Measurements from ENCODE around the gene CPLANE2.
"Not testable (repeated sequence)": the region's sequence is repeated elsewhere in the genome, so short reads cannot be mapped to it uniquely, and the experiment has no call there.

CPLANE2 gene

DNA sequence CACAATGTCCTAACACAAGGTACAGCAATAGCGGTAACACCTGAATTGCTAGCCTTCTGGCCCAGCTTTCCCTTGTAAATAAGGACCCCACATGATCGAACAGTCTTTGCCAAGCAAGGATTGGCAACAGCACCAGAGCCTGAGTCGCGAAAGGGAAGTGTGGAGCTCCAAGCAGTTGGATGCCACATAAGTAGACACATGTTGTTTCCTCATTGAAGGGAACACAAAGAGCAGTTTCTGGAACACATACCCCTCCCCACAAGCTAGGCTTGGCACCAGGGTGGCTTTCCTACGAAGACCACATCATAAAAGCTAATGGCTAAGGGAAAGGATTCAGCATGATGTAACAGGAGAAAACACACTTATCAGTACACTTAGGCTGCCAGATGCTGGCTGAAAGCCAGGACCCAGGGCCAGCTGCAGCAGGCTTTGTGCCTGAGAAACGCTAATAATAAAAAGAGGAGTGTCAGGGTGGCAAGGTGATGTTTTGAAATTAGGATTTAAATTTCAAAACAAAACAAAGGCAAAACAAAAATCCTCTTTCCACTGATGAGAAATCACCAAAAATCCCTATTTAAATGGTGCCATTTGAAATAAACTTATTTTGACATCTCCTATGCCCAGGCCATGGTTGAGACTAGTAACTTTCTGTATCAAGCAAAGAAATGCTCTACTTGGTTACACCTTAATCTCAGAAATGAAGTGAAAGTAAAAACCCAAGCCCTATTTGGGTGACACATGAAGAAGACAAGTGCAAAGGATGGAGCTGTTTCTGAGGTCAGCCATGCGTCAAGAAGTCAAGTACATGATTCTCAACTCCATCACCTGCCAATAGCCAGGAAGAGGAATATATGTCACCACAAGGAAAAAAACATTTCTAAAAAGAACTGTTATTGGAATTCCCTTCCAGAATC lies 11.9 kb upstream of the CPLANE2 start:
- DNase-seq = peak; percentile 100

DNA sequence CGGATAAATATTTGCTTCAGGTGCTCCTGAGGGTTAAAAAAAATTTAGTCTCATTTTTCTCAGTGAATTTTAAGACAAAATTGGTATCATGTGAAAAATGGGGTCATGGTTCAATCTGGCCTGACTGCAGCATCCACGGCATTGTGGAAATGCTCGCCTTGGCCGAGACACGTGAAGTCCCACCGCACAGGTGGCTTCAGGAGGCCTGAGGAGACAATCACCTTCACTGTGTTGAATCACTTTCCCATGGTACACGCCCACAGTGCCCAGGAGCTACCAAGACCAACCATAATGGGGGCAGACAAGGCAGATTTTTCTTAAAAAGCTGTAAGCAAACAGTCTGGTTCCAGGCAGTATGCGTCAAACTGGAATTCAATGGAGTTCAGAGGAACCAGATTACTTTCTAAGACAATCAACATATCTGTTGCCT lies 11.0 kb upstream of the CPLANE2 start:
- no peak for DNase-seq

DNA sequence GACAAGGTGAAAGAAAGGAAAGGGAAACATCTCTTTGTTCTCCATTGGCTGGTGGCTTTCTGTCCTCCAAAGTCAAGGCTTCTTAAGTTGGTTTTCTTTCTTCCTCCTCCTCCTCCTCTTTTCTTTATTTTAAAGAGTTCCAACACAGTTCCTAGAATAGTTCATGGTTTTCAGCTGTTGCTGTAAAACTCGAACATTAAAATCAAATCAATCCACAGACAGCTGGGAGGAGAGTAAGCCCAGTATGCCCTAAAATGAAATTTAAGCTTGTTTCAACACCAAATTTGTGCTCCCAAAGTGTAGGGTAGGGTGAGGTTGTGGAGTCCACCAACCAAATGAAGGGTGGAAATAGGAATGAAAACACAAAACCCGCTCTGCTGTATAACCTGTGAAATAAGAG lies 10.5 kb upstream of the CPLANE2 start:
- no peak for DNase-seq

DNA sequence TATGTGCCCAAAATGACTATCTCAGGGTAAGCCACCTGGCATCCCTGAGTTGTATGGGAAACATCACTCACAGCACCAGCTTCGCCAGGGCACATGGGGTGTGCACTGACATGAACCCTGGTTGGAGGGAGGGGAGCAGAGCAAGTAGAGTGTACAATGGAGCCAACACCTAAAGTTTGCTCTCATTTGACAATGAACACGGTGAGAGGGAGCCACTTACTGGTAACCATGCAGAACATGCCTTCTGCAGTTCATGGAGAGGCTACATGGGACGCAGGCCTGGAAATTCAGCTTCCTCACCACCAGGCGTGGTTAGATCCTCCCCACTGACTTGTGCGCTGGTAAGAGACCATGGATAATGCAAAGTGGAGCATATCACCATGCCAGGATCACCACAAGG lies 10.0 kb upstream of the CPLANE2 start:
- no peak for DNase-seq

DNA sequence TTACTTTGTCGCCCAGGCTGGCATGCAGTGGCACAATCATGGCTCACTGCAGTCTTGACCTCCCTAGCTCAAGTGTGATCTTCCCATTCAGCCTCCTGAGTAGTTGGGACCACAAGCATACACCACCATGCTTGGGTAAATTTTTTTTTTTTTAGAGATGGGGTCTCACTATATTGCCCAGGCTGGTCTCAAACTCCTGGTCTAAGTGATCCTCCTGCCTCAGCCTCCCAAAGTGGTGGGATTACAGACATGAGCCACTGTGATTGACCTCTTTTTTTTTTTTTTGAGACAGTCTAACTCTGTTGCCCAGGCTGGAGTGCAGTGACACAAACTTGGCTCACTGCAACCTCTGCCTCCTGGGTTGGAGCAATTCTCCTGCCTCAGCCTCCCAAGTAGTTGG lies 9.3 kb upstream of the CPLANE2 start:
- DNase-seq = not testable (repeated sequence)

DNA sequence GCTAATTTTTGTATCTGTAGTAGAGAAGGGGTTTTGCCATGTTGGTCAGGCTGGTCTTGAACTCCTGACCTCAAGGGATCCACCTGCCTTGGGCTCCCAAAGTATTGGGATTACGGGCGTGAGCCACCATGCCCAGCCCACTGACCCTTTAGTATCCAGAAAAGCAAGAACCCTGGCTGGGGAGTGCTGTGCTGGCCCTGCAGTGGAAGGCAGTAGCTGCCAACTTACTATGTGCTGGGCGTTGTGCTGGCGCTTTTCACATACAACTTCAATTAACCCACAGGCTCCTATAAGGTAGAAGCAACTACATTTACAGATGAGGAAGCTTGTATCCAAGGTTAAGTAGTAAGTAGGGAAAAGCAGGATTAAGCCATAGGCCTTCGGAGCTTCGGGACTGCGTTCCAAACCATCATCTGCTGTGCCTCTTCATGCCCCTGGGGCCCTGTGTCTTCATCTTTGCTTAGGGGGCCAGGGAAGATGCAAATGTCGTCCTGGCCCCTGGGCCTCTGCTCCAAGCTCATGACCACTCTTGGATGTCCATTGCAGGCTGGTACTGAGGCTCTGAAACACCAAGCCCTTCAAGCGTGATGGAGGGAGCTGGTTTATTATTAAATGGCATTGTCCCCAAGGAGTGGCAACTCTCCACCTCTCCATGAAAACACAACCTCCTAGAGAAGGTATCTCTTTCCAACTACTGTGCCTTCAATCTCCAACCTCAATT lies 8.7 kb upstream of the CPLANE2 start:
- DNase-seq = no peak

DNA sequence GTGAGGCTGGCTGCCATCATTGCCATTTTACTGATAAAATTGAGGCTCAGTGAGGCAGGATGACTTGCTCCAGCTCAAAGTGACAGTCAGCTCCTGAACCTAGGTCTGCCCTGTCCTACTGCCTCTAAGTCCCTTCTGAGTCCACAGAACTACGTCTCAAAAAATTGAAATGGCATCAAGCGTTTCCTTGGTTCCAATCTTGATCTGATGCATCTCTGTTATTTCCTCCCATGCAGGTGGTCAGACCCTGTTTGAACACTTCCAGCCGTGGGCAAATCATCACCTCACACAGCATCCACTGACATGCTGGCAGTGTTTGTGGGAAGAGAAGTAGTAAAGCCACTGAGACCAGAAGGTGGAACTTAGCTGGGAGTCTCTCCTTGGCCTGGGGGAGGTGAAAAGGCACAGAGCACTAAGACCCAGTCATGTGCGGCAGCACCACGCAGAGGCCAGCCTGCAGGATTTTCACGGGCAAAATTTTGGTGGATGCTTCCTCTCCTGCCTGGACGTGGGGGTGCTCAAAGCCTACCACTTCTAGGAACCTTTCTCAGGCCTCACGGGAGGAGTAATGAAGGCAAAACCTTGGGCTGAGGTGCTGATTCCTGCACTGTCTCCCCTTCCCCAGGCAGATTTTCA lies 7.8 kb upstream of the CPLANE2 start:
- DNase-seq = no peak

DNA sequence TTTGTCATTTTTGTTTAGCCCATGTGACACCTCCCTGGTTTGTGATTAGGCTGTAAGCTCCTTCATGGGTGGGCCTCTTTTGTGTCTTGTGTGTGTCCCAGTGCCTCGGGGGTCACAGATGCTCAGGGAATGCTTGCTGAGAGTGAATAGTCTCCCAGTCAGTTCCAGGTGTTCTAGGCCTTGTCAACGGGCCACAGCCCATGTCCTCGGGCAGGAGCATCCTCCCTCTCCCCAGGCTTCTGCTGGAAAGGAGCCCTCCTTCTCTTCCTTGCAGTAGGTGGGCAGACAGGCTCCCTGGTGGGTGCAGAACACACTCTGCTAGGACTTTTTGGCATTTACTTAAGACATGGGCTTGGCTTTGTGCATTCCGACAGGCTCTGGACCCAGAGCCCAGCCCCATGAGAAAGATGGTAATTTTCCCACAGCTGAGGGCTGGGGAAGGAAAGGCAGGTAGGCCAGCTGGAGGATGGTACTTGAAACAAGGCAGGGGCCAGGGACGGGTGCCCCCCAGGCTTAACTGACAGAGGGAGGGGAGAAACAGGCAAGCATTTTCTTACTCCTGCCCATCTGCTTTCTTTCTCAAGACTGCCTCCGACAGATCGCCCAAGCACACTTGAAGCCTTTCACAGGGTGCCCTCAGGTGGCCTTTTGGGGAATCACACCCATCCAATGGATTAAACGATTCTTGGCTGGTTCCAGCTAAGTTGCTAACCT lies 7.1 kb upstream of the CPLANE2 start:
- peak; percentile 76 for DNase-seq

DNA sequence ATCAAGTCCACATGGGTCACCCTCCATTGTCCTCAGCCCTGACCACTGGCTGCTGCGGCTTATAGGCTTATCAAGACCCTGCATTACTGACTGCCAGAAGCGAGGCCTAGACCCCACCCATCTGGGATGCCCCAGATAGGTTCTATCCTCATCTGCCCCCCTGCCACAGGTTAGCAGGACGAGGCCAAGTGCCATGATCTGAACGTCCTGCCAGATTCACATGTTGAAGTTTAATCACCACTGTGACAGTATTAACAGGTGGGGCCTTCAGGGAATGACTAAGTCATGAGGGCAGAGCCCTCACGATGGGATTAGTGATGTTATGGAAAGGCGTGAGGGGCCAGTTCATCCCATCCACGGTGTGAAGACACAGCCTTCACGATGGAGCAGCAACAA lies 6.2 kb upstream of the CPLANE2 start:
- no peak for DNase-seq

DNA sequence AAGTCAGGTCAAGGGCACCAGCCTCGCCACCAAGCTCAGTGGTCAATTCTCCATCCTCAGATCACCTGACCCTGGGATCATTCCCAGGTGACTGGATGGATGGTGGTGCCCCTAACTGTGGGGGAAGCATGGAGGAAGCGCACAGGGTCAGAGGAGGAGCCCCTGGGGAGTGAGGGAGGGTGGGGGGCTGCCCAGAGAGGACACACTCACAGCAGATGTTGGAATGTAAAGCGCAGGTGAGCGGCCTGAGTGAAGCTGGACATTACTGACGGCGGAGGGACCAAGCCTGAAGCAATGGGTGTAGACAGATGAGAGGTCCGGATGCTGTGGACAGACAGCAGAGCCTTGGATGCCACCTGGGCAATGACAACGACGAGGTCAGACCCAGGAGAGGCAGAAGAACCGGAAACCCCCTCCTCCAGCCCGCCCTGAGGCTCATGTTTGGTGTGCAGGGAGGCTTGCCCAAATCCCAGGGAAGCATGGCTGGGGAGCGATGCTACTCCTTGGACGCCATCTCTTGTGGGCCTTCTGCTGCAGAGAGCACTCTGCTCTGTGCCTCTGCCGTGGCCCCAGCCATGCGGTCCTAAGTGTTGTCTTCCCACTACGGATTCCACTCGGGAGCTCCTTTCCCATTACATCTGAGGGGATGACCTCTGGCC lies 5.7 kb upstream of the CPLANE2 start:
- DNase-seq = no peak

DNA sequence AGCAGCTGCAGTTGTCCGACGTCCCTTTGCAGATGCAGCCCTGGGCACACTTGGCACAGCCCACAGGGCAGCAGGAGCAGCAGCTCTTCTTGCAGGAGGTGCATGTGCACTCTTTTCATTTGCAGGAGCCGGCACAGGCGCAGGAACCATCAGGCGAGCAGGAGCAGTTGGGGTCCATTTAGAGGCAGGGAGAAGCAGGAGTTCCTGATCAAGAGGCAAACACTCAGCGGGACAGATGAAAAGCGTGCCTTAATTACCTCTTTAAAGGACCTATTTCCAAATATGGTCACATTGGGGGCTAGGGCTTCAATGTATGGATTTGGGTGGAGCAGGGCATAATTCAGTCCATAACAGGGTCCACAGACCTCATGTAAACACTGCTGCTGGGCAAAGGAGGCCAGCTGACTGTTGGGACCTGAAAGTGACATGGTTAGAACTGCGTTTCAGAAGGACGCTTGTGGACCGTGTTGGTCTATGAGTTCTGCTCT lies 4.3 kb upstream of the CPLANE2 start:
- no peak for DNase-seq

DNA sequence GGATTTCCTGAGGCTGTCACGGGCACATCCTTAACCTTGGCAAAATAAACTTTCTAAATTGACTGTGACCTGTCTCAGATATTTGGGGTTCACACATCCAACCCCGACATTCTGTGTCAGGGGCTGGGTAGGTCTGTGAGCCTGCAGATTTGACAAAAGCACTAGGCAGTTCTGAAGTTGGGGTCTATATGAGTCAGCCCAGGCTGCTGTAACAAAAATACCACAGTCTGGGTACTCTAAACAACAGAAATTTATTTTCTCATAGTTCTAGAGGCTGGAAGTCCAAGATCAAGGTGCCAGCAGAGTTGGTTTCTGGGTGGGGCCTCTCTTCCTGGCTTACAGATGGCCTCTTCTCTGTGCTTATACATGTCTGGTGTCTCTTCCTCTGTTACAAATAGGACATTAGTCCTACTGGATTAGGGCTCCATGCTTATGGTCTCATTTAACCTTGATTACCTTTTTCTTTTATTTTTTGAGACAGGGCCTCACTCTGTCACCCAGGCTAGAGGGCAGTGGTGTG lies 3.0 kb upstream of the CPLANE2 start:
- no peak for DNase-seq

DNA sequence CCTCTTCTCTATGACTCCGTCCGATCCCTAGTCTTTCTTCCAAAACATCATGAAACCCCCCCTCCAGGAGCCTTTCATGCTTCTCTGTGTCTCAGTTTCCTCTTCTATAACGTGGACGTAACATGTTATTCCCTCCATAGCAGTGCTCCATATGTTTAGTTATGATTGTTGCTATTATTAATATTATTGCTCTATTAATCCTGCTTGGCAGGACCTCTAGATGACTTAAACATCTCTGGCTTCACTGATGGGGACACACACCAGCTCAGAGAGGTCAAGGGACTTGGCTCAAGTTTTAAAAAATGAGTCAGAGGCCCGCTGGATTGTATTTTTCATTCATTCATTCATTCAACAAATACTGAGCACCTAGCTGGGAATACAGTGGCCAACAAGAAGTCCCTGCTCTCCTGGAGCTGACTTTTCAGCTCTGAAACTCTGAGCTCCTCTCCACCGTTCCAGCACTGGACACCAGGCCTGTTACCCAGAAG lies 404 bp upstream of the CPLANE2 start:
- DNase-seq = no peak

DNA sequence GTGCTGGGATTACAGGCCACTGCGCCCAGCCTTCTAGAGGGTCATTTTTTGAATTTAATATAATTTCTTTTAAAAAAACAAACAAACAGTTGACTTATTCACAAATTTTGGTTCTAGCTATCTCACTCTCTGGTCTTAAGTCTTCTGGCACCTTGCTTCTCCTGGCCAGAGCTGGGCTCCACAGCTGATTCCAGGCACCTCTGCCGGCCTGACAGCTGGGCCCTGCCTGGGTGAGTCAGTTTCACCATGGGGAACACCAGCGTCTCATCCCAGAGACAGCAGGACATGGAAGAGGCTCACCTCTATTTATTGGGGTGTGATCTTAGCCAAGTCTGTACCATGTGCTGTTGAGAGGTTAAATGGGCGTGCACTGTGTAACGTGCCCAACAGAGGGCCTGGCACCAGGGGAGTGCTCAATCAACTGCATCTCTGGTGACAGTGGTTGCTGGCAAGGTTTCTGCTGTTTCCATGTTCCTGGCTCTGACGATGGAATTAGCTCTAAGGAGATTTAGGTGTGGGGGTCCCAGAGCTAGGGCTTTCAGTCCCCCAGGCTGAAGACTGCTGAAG lies 956 bp downstream of the CPLANE2 start:
- peak; percentile 78 for DNase-seq

DNA sequence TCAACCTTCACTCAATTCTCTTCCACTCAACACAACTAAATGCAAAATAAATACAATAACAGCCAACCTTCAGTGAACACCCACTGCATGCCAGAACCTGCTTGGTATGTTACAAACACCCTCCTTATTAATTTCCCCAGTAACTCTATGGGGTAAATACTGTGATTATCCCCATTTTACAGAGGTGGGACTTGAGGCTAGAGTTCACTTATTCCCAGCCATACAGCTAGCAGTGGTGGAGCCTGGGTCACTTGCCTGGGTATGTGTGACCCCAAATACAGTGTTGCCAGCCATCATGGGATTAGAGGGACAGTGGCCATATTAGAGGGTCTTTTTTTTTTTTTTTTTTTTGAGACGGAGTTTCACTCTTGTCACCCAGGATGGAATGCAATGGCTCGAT lies 1.6 kb downstream of the CPLANE2 start:
- DNase-seq = no peak

DNA sequence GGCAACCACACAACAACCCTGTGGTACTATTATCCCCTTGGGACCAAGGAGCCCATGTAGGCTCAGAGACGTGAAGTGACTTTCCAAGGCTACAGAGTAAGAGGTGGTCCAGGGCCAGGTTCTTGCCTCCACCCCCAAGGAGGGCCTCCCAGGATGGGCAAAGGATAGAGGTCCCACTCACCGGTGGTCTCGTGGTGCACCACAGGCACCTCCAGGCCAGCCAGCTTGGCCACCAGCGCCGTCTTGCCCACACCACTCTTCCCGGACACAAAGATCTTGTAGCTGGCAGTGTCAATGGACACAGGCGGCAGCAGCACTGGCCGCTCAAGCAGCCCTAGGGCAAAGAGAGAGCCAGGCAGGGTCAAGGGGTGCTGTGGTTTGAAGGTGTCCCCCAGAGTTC lies 3.6 kb downstream of the CPLANE2 start:
- DNase-seq = no peak

DNA sequence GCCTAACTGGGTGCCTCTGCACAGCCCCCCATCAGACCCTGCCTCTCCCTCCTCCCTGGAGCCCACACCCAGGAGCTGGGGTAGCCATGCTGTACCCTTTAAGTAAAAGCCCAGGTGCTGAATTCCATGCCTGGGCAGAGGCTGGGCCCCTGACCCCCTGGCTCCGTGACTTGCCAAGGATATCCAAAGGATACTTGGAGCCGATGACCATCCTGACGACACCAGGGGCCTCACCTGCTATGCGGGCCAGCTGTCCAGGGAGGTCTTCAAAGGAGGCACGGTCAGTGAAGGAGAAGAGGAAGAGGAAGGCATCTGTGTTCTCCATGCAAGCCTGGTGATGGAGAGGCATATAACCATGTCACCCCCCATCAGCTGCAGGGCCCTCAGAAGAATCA lies 4.7 kb downstream of the CPLANE2 start:
- DNase-seq = no peak

DNA sequence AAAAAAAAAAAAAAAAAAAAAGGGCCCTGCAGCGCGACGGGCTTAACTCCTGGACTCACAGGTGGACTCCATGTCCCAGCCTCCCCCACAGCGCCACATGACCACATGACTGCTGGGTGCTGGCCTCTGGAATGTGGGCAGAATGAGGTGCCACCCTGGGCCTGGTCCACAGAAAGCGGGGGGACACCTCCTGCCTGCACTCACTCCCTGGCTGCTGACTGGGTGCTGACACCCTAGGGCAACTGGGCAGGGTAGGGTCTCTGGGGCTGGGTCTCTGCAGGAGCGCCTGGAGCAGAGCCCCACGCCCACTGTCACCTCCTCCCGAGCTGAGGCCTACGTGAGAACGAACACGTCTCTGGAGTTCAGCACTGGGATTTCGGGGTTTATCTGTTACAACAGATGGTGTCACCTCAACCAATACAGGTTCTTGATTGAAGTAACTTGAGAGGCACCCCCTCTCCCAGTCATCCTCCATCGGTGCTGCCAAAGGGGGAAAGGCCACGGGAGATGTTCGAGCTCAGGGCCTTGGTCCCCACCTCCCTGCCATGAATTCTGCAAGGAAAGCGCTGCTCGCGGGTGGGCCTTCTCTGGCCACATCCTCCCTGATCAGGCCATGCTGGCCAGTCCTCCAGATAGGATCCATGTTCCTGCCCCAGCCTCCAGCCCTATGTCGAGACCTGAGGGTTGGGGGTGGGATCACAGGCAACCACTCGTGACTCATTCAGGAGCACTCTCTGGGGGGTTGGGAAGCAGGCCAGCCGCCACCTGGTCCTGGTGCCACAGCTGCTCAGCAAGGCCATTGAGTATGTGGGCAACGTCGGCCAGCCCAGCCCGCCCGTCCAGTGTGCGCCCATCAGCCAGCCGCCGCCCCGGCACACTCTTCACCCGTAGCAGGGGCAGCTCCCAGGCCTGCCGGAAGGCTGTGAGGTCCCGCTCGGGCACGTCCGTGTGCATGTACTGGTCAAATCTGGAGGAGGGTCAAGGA lies 5.4 kb downstream of the CPLANE2 start:
- no peak for DNase-seq

DNA sequence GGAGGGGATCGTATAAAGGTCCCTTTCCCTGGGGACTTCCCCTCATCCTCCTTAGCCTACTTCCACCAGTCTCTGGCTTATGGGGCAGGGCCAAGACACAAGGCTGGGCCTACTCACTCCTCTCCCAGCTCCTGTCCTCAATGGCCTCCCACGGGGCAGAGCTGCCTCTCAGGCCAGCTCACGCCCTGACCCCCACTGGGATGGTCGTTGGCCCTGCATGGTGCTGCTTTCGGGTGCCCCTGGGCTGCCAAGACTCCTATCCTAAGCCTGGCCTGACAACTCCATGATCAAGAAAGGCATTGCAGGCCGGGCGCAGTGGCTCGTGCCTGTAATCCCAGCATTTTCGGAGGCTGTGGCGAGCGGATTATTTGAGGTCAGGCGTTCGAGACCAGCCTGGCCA lies 6.2 kb downstream of the CPLANE2 start:
- no peak for DNase-seq

DNA sequence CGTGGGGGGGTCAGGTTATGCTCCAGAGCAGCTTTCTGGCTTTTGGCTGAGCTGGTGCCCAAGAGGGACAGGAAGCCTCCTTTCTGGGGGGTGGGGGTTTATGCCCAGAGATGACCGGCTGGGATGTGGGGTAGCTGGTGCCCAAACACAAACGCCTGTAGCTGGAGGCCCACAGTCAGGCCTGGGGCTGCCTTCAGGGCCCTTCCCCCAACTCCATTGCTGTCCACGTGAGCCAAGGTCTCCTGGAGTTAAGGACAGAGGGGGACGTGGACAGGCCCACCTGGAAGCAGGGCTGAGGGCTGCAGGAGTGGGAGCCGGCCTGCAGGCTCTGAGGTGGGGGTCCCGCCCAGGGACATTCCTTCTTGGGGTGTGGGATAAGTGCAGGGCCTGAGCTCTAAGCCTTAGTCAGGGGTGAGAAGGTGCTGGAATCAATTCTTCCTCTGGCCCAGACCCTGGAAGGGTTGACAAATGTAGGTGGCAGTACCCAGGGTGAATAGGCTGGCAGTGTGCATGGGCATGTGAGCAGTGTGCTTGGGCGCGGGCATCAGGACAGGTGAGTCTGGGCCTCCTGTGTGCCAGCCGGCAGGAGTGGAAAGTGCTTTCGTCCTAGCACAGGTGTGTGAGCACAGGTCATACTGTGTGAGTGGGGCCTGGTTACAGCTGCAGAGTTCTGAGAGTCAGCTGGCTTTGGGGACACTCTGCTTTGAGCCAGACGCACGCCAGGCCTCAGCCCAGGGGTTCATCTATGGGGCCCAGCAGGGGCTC lies 6.8 kb downstream of the CPLANE2 start:
- no peak for DNase-seq
